SJCRH30 (cell line): ENCODE measurements around the gene AKAP6. TPM values are rescaled to one million over a fixed set of nuclear protein-coding genes. Genes with fewer than 3 reads are reported as not detected.

Source experiments
- DNase-seq, 2 experiments: peaks; one replicate each; pipeline ENCODE4 v3.0.0-alpha.2; 2015 to 2020
- H3K27ac ChIP-seq: fragments of 250-450 bp; sonication (Bioruptor Pico); 2 replicates; pipeline ENCODE4 v1.5.1; 2020; ENCODE audit warnings: mild to moderate bottlenecking, moderate library complexity
- H3K27me3 ChIP-seq: fragments of 250-450 bp; sonication (Bioruptor Pico); 2 replicates; pipeline ENCODE4 v1.5.1; 2020; ENCODE audit warnings: mild to moderate bottlenecking, moderate library complexity
- H3K36me3 ChIP-seq: fragments of 250-450 bp; sonication (Bioruptor Pico); 2 replicates; pipeline ENCODE4 v1.5.1; 2020; ENCODE audit warnings: mild to moderate bottlenecking, moderate library complexity
- H3K4me1 ChIP-seq: fragments of 250-450 bp; sonication (Bioruptor Pico); 2 replicates; pipeline ENCODE4 v1.5.1; 2020; ENCODE audit warnings: mild to moderate bottlenecking, moderate library complexity
- H3K4me3 ChIP-seq: fragments of 250-450 bp; sonication (Bioruptor Pico); 2 replicates; pipeline ENCODE4 v1.5.1; 2020; ENCODE audit warnings: mild to moderate bottlenecking, moderate library complexity
- H3K9me3 ChIP-seq: fragments of 250-450 bp; sonication (Bioruptor Pico); replicated peaks from 2 replicates; pipeline ENCODE4 v1.5.1; 2020; ENCODE audit warnings: mild to moderate bottlenecking, moderate library complexity
- total RNA-seq: library from RNA; depleted of rRNA; stranded (reverse); fragments of >200 nt; shearing (Covaris generic); gene quantifications from 2 replicates; pipeline ENCODE4 v1.2.3, GENCODE V29; 2014

AKAP6 gene
- total RNA-seq, 1 experiment from 2014 or later: 14.6 TPM

- no peaks in the 10 kb centered on the region for H3K9me3 ChIP-seq
- no peaks in the 10 kb centered on the region for H3K36me3 ChIP-seq
- no peak overlapping the region for H3K27ac ChIP-seq
- H3K4me1 ChIP-seq: peaks cover 15% of the 10 kb centered on the region
- DNase-seq: no peak
- H3K27me3 ChIP-seq: no peaks in the 10 kb centered on the region
- no peak overlapping the region for H3K4me3 ChIP-seq
Observed at GRCh38 chr14:32623300-32624093, 294.4 kb downstream of the AKAP6 start.

GRCh38 chr14:32625211-32625610 lies 296.1 kb downstream of the AKAP6 start:
- DNase-seq: no peak
- H3K27me3 ChIP-seq: no peaks in the 10 kb centered on the region

GRCh38 chr14:32627545-32628298 lies 298.6 kb downstream of the AKAP6 start:
- Histone ChIP-seq H3K4me1 (peaks cover 20% of the 10 kb centered on the region), H3K9me3 (no peaks in the 10 kb centered on the region), H3K27me3 (no peaks in the 10 kb centered on the region), H3K27ac (peak overlapping the region; percentile 44), H3K4me3 (peak overlapping the region; percentile 10; the same call in 1 of the 2 replicates), H3K36me3 (no peaks in the 10 kb centered on the region)
- peak in 1 of 2 experiments; percentile 75 for DNase-seq

More at GRCh38 chr14:32625211-32625610, 296.1 kb downstream of the AKAP6 start:
- H3K27ac ChIP-seq: no peak overlapping the region
- no peak overlapping the region for H3K4me3 ChIP-seq
- peaks cover 20% of the 10 kb centered on the region for H3K4me1 ChIP-seq
- no peaks in the 10 kb centered on the region for H3K9me3 ChIP-seq
- H3K36me3 ChIP-seq: no peaks in the 10 kb centered on the region

- no peaks in the 10 kb centered on the region for H3K36me3 ChIP-seq
- DNase-seq: peak in 1 of 2 experiments; percentile 33
- H3K9me3 ChIP-seq: no peaks in the 10 kb centered on the region
- H3K27ac ChIP-seq: no peak overlapping the region
- H3K27me3 ChIP-seq: no peaks in the 10 kb centered on the region
- peaks cover 20% of the 10 kb centered on the region for H3K4me1 ChIP-seq
- H3K4me3 ChIP-seq: no peak overlapping the region
Observed at GRCh38 chr14:32629236-32629635, 300.1 kb downstream of the AKAP6 start.

- DNase-seq: no peak
- H3K27ac ChIP-seq: no peak overlapping the region
- H3K36me3 ChIP-seq: no peaks in the 10 kb centered on the region
- H3K4me3 ChIP-seq: no peak overlapping the region
- peaks cover 26% of the 10 kb centered on the region for H3K4me1 ChIP-seq
- H3K27me3 ChIP-seq: no peaks in the 10 kb centered on the region
- H3K9me3 ChIP-seq: no peaks in the 10 kb centered on the region
Observed at GRCh38 chr14:32630701-32631100, 301.6 kb downstream of the AKAP6 start.

GRCh38 chr14:32633224-32633859 lies 304.2 kb downstream of the AKAP6 start:
- no peaks in the 10 kb centered on the region for H3K36me3 ChIP-seq
- H3K9me3 ChIP-seq: no peaks in the 10 kb centered on the region
- no peak overlapping the region for H3K4me3 ChIP-seq
- H3K27me3 ChIP-seq: no peaks in the 10 kb centered on the region
- DNase-seq: no peak
- H3K4me1 ChIP-seq: peaks cover 13% of the 10 kb centered on the region
- H3K27ac ChIP-seq: no peak overlapping the region

GRCh38 chr14:32633930-32634329 lies 304.8 kb downstream of the AKAP6 start:
- Histone ChIP-seq H3K4me1 (peaks cover 7% of the 10 kb centered on the region), H3K27me3 (no peaks in the 10 kb centered on the region), H3K4me3 (no peak overlapping the region), H3K36me3 (no peaks in the 10 kb centered on the region), H3K9me3 (no peaks in the 10 kb centered on the region), H3K27ac (no peak overlapping the region)
- no peak for DNase-seq

- Histone ChIP-seq H3K36me3 (no peaks in the 10 kb centered on the region), H3K9me3 (no peaks in the 10 kb centered on the region), H3K27me3 (no peaks in the 10 kb centered on the region), H3K27ac (peak overlapping the region; percentile 27), H3K4me3 (peak overlapping the region; percentile 21), H3K4me1 (peaks cover 5% of the 10 kb centered on the region; the same call in 1 of the 2 replicates)
- peak in 1 of 2 experiments; percentile 45 for DNase-seq
Observed at GRCh38 chr14:32635061-32635719, 306.1 kb downstream of the AKAP6 start.

GRCh38 chr14:32637582-32637981 lies 308.5 kb downstream of the AKAP6 start:
- DNase-seq: no peak
- Histone ChIP-seq H3K4me1 (peaks cover 5% of the 10 kb centered on the region; the same call in 1 of the 2 replicates), H3K9me3 (no peaks in the 10 kb centered on the region), H3K27ac (no peak overlapping the region), H3K36me3 (no peaks in the 10 kb centered on the region), H3K4me3 (no peak overlapping the region), H3K27me3 (no peaks in the 10 kb centered on the region)

- Histone ChIP-seq H3K9me3 (no peaks in the 10 kb centered on the region), H3K4me1 (peaks cover 5% of the 10 kb centered on the region; the same call in 1 of the 2 replicates), H3K4me3 (no peak overlapping the region), H3K27me3 (no peaks in the 10 kb centered on the region), H3K36me3 (no peaks in the 10 kb centered on the region), H3K27ac (no peak overlapping the region)
- DNase-seq: no peak
Observed at GRCh38 chr14:32639208-32639607, 310.1 kb downstream of the AKAP6 start.

- Histone ChIP-seq H3K4me3 (no peak overlapping the region), H3K9me3 (no peaks in the 10 kb centered on the region), H3K27me3 (no peaks in the 10 kb centered on the region), H3K27ac (no peak overlapping the region), H3K36me3 (no peaks in the 10 kb centered on the region), H3K4me1 (no peaks in the 10 kb centered on the region)
- no peak for DNase-seq
Observed at GRCh38 chr14:32645551-32645950, 316.5 kb downstream of the AKAP6 start.

- Histone ChIP-seq H3K4me1 (no peaks in the 10 kb centered on the region), H3K4me3 (no peak overlapping the region), H3K27ac (no peak overlapping the region)
Observed at GRCh38 chr14:32648434-32648833, 319.3 kb downstream of the AKAP6 start.

GRCh38 chr14:32650030-32650429 lies 320.9 kb downstream of the AKAP6 start:
- no peak overlapping the region for H3K27ac ChIP-seq
- H3K4me1 ChIP-seq: no peaks in the 10 kb centered on the region
- no peaks in the 10 kb centered on the region for H3K9me3 ChIP-seq
- DNase-seq: no peak
- H3K36me3 ChIP-seq: no peaks in the 10 kb centered on the region
- no peaks in the 10 kb centered on the region for H3K27me3 ChIP-seq
- no peak overlapping the region for H3K4me3 ChIP-seq

More at GRCh38 chr14:32648434-32648833, 319.3 kb downstream of the AKAP6 start:
- Histone ChIP-seq H3K36me3 (no peaks in the 10 kb centered on the region), H3K9me3 (no peaks in the 10 kb centered on the region), H3K27me3 (no peaks in the 10 kb centered on the region)
- DNase-seq: no peak

GRCh38 chr14:32650665-32651064 lies 321.6 kb downstream of the AKAP6 start:
- Histone ChIP-seq H3K4me1 (no peaks in the 10 kb centered on the region), H3K27me3 (no peaks in the 10 kb centered on the region)

More at GRCh38 chr14:32650665-32651064, 321.6 kb downstream of the AKAP6 start:
- H3K9me3 ChIP-seq: no peaks in the 10 kb centered on the region
- H3K27ac ChIP-seq: no peak overlapping the region
- no peaks in the 10 kb centered on the region for H3K36me3 ChIP-seq
- DNase-seq: no peak
- no peak overlapping the region for H3K4me3 ChIP-seq
